ENCODE measurements around the gene HOXC11. TPM values are rescaled to one million over a fixed set of nuclear protein-coding genes. Genes with fewer than 3 reads are reported as not detected.

The HOXC11 gene
- total RNA-seq, 1 donor from 2014 or later = not detected

GRCh38 chr12:53965281-53966084, 7.4 kb upstream of the HOXC11 start:
- H3K9me3 Mint-ChIP-seq (ENCODE audit: unreplicated experiment) = peaks cover 3% of the 10 kb centered on the region

GRCh38 chr12:53966085-53966384, 6.9 kb upstream of the HOXC11 start:
- DNase-seq = no peak
- Mint-ChIP-seq H3K27ac (ENCODE audit: unreplicated experiment) (no peak overlapping the region), H3K9me3 (ENCODE audit: unreplicated experiment) (peaks cover 3% of the 10 kb centered on the region), H3K4me1 (ENCODE audit: low read depth, unreplicated experiment) (no peaks in the 10 kb centered on the region), H3K4me3 (ENCODE audit: unreplicated experiment) (no peak overlapping the region), H3K36me3 (ENCODE audit: unreplicated experiment) (no peaks in the 10 kb centered on the region), H3K27me3 (ENCODE audit: unreplicated experiment) (peaks cover 55% of the 10 kb centered on the region)
- TF ChIP-seq CTCF (IDR thresholded peaks at IDR 0.05; ENCODE audit: partially characterized antibody, unreplicated experiment) = no peak

More at GRCh38 chr12:53965281-53966084, 7.4 kb upstream of the HOXC11 start:
- H3K4me3 Mint-ChIP-seq (ENCODE audit: unreplicated experiment) = no peak overlapping the region
- peaks cover 1% of the 10 kb centered on the region for H3K36me3 Mint-ChIP-seq (ENCODE audit: unreplicated experiment)
- H3K27ac Mint-ChIP-seq (ENCODE audit: unreplicated experiment) = no peak overlapping the region
- no peaks in the 10 kb centered on the region for H3K4me1 Mint-ChIP-seq (ENCODE audit: low read depth, unreplicated experiment)
- H3K27me3 Mint-ChIP-seq (ENCODE audit: unreplicated experiment) = peaks cover 55% of the 10 kb centered on the region
- no peak for DNase-seq
- no peak for TF ChIP-seq CTCF (IDR thresholded peaks at IDR 0.05; ENCODE audit: partially characterized antibody, unreplicated experiment)

DNA sequence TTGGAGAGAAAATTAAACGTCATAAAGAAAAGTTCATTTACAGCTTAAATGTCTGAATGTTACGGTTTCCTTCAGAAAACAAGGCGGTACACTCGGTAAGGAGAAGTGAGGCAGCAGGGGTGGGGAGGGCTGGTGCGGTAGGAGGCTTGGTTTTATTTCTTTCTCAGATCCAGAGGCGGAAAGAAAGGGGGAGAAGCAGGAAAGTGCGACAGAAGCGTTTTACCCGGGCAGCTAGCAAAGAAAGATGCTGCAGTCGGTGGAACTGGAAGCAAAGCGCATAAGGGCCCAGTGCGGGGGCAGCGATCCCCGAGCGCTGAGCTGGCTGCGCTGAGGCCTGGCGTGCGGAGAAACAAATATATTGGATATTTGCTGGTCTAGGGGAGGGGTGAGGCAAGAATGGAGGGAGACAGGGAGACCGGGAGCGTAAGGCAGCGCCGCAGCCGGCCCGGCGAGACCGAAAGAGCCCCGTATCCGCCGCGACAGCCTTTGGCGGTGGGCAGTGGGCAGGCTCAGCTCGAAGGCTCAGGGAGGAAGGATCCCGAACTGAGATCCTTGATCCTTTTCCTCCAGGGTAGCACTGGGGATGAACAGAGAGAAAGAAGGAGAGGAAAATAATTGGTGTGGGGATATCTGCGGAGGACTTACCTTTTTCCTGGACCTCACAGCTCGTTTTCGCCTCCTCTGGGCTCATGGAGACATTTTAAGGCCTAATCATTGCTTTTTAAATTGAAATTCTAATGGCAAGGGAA, 6.4 kb upstream of the HOXC11 start:
- Mint-ChIP-seq H3K9me3 (ENCODE audit: unreplicated experiment) (peaks cover 3% of the 10 kb centered on the region), H3K27me3 (ENCODE audit: unreplicated experiment) (peaks cover 60% of the 10 kb centered on the region), H3K27ac (ENCODE audit: unreplicated experiment) (no peak overlapping the region), H3K4me3 (ENCODE audit: unreplicated experiment) (no peak overlapping the region), H3K36me3 (ENCODE audit: unreplicated experiment) (no peaks in the 10 kb centered on the region), H3K4me1 (ENCODE audit: low read depth, unreplicated experiment) (no peaks in the 10 kb centered on the region)
- TF ChIP-seq CTCF (IDR thresholded peaks at IDR 0.05; ENCODE audit: partially characterized antibody, unreplicated experiment) = no peak
- DNase-seq = no peak

DNA sequence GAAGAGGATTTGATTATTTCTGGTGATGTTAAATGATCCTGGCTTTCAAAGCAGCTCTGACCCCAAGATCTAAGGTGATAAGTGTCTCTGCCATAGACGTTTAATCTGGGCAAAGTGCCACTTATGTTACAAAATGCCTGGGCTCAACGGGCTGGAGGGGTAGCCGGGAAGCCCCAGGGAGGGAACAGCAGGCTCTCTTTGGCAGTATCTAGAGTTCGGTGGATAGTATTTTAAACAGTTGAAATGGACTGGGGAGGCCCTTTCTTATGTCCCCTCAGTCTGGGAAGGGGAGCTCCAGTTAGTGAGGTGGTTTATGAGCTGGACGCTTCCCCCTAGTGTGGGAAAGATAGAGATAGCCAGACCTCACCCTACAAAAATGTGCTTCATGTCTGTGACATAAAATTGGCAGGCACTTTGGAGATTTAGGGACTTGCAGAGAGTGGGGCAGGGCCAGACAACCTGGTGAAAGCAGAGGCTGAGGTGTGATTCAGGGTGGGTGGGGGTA, 5.5 kb upstream of the HOXC11 start:
- TF ChIP-seq CTCF (IDR thresholded peaks at IDR 0.05; ENCODE audit: partially characterized antibody, unreplicated experiment) = no peak
- Mint-ChIP-seq H3K9me3 (ENCODE audit: unreplicated experiment) (peaks cover 3% of the 10 kb centered on the region), H3K27me3 (ENCODE audit: unreplicated experiment) (peaks cover 64% of the 10 kb centered on the region), H3K4me3 (ENCODE audit: unreplicated experiment) (no peak overlapping the region), H3K27ac (ENCODE audit: unreplicated experiment) (no peak overlapping the region), H3K36me3 (ENCODE audit: unreplicated experiment) (no peaks in the 10 kb centered on the region), H3K4me1 (ENCODE audit: low read depth, unreplicated experiment) (no peaks in the 10 kb centered on the region)
- no peak for DNase-seq

All from glutamatergic neuron (in vitro differentiated cells).